ENCODE measurements around the gene BRCA1. TPM values are rescaled to one million over a fixed set of nuclear protein-coding genes. Genes with fewer than 3 reads are reported as not detected.

The BRCA1 gene
- total RNA-seq, 1 experiment from 2014 or later: 50.8 TPM

- Mint-ChIP-seq H3K36me3 (ENCODE audit: insufficient read depth, unreplicated experiment) (peaks cover 54% of the 10 kb centered on the region), H3K27ac (ENCODE audit: unreplicated experiment) (no peak overlapping the region), H3K4me1 (ENCODE audit: low read depth, unreplicated experiment) (no peaks in the 10 kb centered on the region), H3K4me3 (ENCODE audit: unreplicated experiment) (no peak overlapping the region), H3K27me3 (ENCODE audit: insufficient read depth, unreplicated experiment) (no peaks in the 10 kb centered on the region), H3K9me3 (ENCODE audit: unreplicated experiment) (no peaks in the 10 kb centered on the region)
- H3K36me3 ChIP-seq (ENCODE audit: control insufficient read depth, insufficient read depth, low read length): no peaks in the 10 kb centered on the region; the same call in 1 of the 2 replicates
- DNase-seq: no peak
- POLR2A ChIA-PET: no interaction called here
- CTCF ChIA-PET: no interaction called here
- H3K27me3 ChIP-seq (replicated peaks; ENCODE audit: control insufficient read depth, insufficient read depth, low read length): no peaks in the 10 kb centered on the region
- no peaks in the 10 kb centered on the region for H3K4me1 ChIP-seq
- no TSS peak for BruUV-seq (replicated peaks)
- no peak overlapping the region for H3K4me3 ChIP-seq (ENCODE audit: low read depth, low read length)
- no peaks in the 10 kb centered on the region for H3K9me3 ChIP-seq
- no peak for TF ChIP-seq CTCF (IDR thresholded peaks at IDR 0.05; ENCODE audit: insufficient read depth in 1 of 2, low read depth in 1 of 2, low read length in 1 of 2, severe bottlenecking in 1 of 2, unreplicated experiment in 1 of 2)
- intact Hi-C loops (cut with micrococcal nuclease; ENCODE audit: unreplicated experiment): no loop called here
Observed at GRCh38 chr17:43146649-43147048, 21.5 kb upstream of the BRCA1 start.

- no peak for TF ChIP-seq CTCF (IDR thresholded peaks at IDR 0.05; ENCODE audit: insufficient read depth in 1 of 2, low read depth in 1 of 2, low read length in 1 of 2, severe bottlenecking in 1 of 2, unreplicated experiment in 1 of 2)
- DNase-seq: no peak
- peaks cover 7% of the 10 kb centered on the region for H3K4me1 Mint-ChIP-seq (ENCODE audit: low read depth, unreplicated experiment)
- no peaks in the 10 kb centered on the region; the same call in 1 of the 2 replicates for H3K36me3 ChIP-seq (ENCODE audit: control insufficient read depth, insufficient read depth, low read length)
- H3K36me3 Mint-ChIP-seq (ENCODE audit: insufficient read depth, unreplicated experiment): peaks cover 64% of the 10 kb centered on the region
- ChIA-PET POLR2A (no interaction called here), CTCF (no interaction called here)
- H3K27me3 ChIP-seq (replicated peaks; ENCODE audit: control insufficient read depth, insufficient read depth, low read length): no peaks in the 10 kb centered on the region
- no peaks in the 10 kb centered on the region for H3K27me3 Mint-ChIP-seq (ENCODE audit: insufficient read depth, unreplicated experiment)
- no peaks in the 10 kb centered on the region for H3K4me1 ChIP-seq
- no peak overlapping the region for H3K4me3 ChIP-seq (ENCODE audit: low read depth, low read length)
- BruUV-seq (replicated peaks): no TSS peak
- no peak overlapping the region for H3K4me3 Mint-ChIP-seq (ENCODE audit: unreplicated experiment)
- intact Hi-C loops (cut with micrococcal nuclease; ENCODE audit: unreplicated experiment): no loop called here
- H3K9me3 Mint-ChIP-seq (ENCODE audit: unreplicated experiment): no peaks in the 10 kb centered on the region
- no peak overlapping the region for H3K27ac Mint-ChIP-seq (ENCODE audit: unreplicated experiment)
- no peaks in the 10 kb centered on the region for H3K9me3 ChIP-seq
Observed at GRCh38 chr17:43143201-43143600, 18.0 kb upstream of the BRCA1 start.

DNA sequence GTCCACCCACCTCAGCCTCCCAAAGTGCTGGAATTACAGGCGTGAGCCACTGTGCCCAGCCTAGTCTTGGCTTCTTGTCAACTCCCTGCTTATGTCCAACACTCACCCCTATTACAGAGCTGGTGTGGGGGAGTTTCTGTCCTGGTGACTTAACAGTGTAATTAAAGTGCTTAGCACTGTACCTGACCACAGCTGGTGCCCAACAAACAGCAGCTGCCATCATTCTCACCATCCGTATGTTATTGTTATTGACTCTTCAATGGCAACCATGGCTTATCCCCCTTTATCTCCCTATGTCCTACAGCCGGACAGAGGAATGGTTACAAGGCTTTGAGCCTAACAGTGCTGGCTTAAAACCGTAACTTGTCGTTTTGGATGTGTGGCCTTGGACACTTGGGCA lies 17.0 kb upstream of the BRCA1 start:
- no peaks in the 10 kb centered on the region for H3K9me3 Mint-ChIP-seq (ENCODE audit: unreplicated experiment)
- no peaks in the 10 kb centered on the region for H3K27me3 Mint-ChIP-seq (ENCODE audit: insufficient read depth, unreplicated experiment)
- Histone ChIP-seq H3K9me3 (no peaks in the 10 kb centered on the region), H3K4me3 (ENCODE audit: low read depth, low read length) (no peak overlapping the region), H3K36me3 (ENCODE audit: control insufficient read depth, insufficient read depth, low read length) (no peaks in the 10 kb centered on the region; the same call in 1 of the 2 replicates), H3K27me3 (replicated peaks; ENCODE audit: control insufficient read depth, insufficient read depth, low read length) (no peaks in the 10 kb centered on the region), H3K4me1 (no peaks in the 10 kb centered on the region)
- POLR2A ChIA-PET: no interaction called here
- H3K27ac Mint-ChIP-seq (ENCODE audit: unreplicated experiment): no peak overlapping the region
- peaks cover 7% of the 10 kb centered on the region for H3K4me1 Mint-ChIP-seq (ENCODE audit: low read depth, unreplicated experiment)
- peaks cover 64% of the 10 kb centered on the region for H3K36me3 Mint-ChIP-seq (ENCODE audit: insufficient read depth, unreplicated experiment)
- DNase-seq: no peak
- H3K4me3 Mint-ChIP-seq (ENCODE audit: unreplicated experiment): no peak overlapping the region
- no TSS peak for BruUV-seq (replicated peaks)
- CTCF ChIA-PET: no interaction called here
- no peak for TF ChIP-seq CTCF (IDR thresholded peaks at IDR 0.05; ENCODE audit: insufficient read depth in 1 of 2, low read depth in 1 of 2, low read length in 1 of 2, severe bottlenecking in 1 of 2, unreplicated experiment in 1 of 2)
- intact Hi-C loops (cut with micrococcal nuclease; ENCODE audit: unreplicated experiment): no loop called here

All from Caco-2 (cell line).